ENCODE measurements around the gene TECTA. TPM values are rescaled to one million over a fixed set of nuclear protein-coding genes. Genes with fewer than 3 reads are reported as not detected.
"Not testable (repeated sequence)": the region's sequence is repeated elsewhere in the genome, so short reads cannot be mapped to it uniquely, and the experiment has no call there.

The TECTA gene
- total RNA-seq, 4 donors from 2014 or later, result 0.38 TPM; not detected in 3

GRCh38 chr11:121159741-121160140 lies 58.7 kb downstream of the TECTA start:
- 74 to 82% methylated on average over 3 of the region's 3 CpGs for WGBS, 2 donors
- Histone ChIP-seq H3K27ac (no peak overlapping the region), H3K9me3 (no peaks in the 10 kb centered on the region), H3K36me3 (no peaks in the 10 kb centered on the region), H3K4me3 (no peak overlapping the region), H3K4me1 (no peaks in the 10 kb centered on the region), H3K27me3 (no peaks in the 10 kb centered on the region)
- intact Hi-C loops (cut with DNase I), result no loop called here
- DNase-seq, result no peak
- TF ChIP-seq CTCF (IDR thresholded peaks at IDR 0.05) (no peak), POLR2A (IDR thresholded peaks at IDR 0.05) (no peak)

- TF ChIP-seq CTCF (IDR thresholded peaks at IDR 0.05) (no peak), POLR2A (IDR thresholded peaks at IDR 0.05) (no peak)
These were observed 60.4 kb downstream of the TECTA start for GRCh38 chr11:121161349-121161917.

GRCh38 chr11:121163658-121164308 lies 62.7 kb downstream of the TECTA start:
- WGBS, 2 donors, result 38 to 53% methylated on average over 6 of the region's 6 CpGs
- Histone ChIP-seq H3K4me3 (no peak overlapping the region), H3K4me1 (no peaks in the 10 kb centered on the region), H3K9me3 (no peaks in the 10 kb centered on the region), H3K27me3 (no peaks in the 10 kb centered on the region), H3K36me3 (no peaks in the 10 kb centered on the region), H3K27ac (no peak overlapping the region)
- intact Hi-C loops (cut with DNase I), result no loop called here
- no peak for DNase-seq
- no peak for TF ChIP-seq CTCF (IDR thresholded peaks at IDR 0.05)
- no peak for TF ChIP-seq POLR2A (IDR thresholded peaks at IDR 0.05)

More at GRCh38 chr11:121161349-121161917, 60.4 kb downstream of the TECTA start:
- H3K9me3 ChIP-seq, result no peaks in the 10 kb centered on the region
- no peak for DNase-seq
- WGBS, 2 donors, result 67 to 76% methylated on average over 4 to 5 of the region's 5 CpGs
- H3K27ac ChIP-seq, result no peak overlapping the region
- no peak overlapping the region for H3K4me3 ChIP-seq
- no peaks in the 10 kb centered on the region for H3K36me3 ChIP-seq
- H3K4me1 ChIP-seq, result no peaks in the 10 kb centered on the region
- intact Hi-C loops (cut with DNase I), result no loop called here
- no peaks in the 10 kb centered on the region for H3K27me3 ChIP-seq

GRCh38 chr11:121177629-121178028 lies 76.6 kb downstream of the TECTA start:
- H3K4me1 ChIP-seq; intact Hi-C loops (cut with DNase I); H3K27me3 ChIP-seq; H3K36me3 ChIP-seq; H3K4me3 ChIP-seq; DNase-seq; H3K27ac ChIP-seq: not testable (repeated sequence)
- peaks cover 0 to 26% (median 0%) of the 10 kb centered on the region in 3 donors for H3K9me3 ChIP-seq
- 60 to 84% methylated on average over 3 to 9 of the region's 10 CpGs for WGBS, 2 donors

GRCh38 chr11:121179306-121179705 lies 78.3 kb downstream of the TECTA start:
- DNase-seq, result no peak
- Histone ChIP-seq H3K36me3 (no peaks in the 10 kb centered on the region), H3K4me1 (no peaks in the 10 kb centered on the region), H3K4me3 (no peak overlapping the region), H3K27ac (no peak overlapping the region), H3K27me3 (no peaks in the 10 kb centered on the region), H3K9me3 (peaks cover 0 to 26% (median 0%) of the 10 kb centered on the region in 3 donors)
- 69 to 75% methylated on average over 1 of the region's 1 CpG for WGBS, 2 donors
- TF ChIP-seq POLR2A (IDR thresholded peaks at IDR 0.05) (no peak), CTCF (IDR thresholded peaks at IDR 0.05) (no peak)
- intact Hi-C loops (cut with DNase I), result no loop called here
